DMS 273 treated with DMSO at 0.1 percent for 48 hours (cell line): ENCODE measurements around the gene WASHC1.
"Not testable (repeated sequence)": the region's sequence is repeated elsewhere in the genome, so short reads cannot be mapped to it uniquely, and the experiment has no call there.

Experiments
- DNase-seq: peaks from one replicate; lab custom pipeline; 2025; lab: John Stamatoyannopoulos, UW

Gene WASHC1

GRCh38 chr9:29356-29755 lies at the start of gene WASHC1:
Gene WASHC1, minus strand, starts transcription at chr9:29456. Its CDS starts 4,457 bp downstream, at chr9:24999.
- not testable (repeated sequence) for DNase-seq

- not testable (repeated sequence) for DNase-seq
Observed at GRCh38 chr9:78333-78732, 49.1 kb upstream of the WASHC1 start.

GRCh38 chr9:76389-76788 lies 47.1 kb upstream of the WASHC1 start:
- not testable (repeated sequence) for DNase-seq

DNA sequence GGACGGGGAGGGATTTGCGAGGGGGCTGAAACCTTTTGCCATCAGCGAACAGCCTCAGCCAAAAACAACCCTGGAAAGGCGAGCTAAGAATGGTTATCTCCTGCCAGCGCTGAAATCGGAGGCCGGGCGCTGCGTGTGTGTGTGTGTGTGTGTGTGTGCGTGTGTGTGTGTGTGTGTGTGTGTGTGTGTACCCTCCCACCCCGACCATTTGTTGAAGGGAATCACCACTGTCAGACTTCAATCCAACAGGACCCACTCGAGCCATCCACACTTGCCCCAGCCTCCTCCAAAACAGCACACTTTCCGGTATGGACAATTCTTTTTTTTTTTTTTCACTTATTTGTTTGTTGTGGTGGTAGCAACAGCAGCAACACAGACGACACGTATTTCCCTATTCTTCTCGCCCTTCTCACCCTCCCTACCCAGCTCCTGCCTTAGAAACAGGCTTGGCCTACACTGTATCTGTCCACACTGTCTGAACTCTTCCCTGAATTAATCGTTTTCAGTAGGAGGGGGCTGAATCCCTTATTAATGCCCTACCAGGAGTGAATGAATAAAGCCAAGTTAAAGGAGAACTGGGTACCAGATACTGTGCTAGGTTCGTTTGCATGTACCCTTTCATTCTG lies 44.8 kb upstream of the WASHC1 start:
- DNase-seq = not testable (repeated sequence)

DNA sequence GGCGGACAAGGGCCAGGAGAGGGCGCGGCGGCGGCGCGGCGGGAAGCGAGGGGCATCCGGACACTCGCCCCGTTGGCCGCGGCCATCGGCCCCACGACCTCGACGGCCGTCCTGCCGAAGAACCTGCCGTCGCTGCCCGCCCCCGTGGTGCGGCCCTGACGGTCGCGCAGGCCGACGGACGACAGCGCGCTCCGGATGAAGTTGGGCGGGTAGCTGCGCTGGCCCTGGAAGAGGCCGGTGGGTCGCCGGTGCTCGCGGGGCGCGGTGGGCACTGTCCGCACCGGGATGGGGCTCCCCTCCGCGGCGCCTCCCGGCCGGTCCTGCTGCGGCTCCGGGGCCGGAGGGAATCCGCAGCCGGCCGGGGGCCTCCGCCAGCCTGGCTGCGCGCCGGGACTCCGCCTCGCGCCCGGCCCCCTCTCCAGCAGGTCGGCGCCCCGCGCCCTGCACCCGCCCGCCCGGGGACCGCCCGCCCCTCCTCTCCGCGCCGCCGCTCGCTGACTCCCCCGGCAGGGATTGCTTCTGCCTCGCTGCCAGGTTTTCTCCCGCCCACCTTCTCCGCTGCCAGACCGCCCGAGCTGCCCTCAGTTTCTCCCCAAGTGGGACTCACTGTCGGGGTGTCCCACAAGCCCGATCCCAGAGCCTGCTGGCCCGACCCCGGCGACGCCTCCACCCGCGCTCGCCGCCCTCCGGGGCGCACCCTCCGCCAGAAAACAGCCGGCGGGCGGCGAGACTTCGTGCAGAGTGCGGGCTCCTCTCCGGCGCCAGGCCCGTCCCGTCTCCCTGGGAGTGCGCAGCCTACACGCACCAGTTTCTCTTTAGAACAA lies 44.0 kb upstream of the WASHC1 start:
- DNase-seq = not testable (repeated sequence)

DNA sequence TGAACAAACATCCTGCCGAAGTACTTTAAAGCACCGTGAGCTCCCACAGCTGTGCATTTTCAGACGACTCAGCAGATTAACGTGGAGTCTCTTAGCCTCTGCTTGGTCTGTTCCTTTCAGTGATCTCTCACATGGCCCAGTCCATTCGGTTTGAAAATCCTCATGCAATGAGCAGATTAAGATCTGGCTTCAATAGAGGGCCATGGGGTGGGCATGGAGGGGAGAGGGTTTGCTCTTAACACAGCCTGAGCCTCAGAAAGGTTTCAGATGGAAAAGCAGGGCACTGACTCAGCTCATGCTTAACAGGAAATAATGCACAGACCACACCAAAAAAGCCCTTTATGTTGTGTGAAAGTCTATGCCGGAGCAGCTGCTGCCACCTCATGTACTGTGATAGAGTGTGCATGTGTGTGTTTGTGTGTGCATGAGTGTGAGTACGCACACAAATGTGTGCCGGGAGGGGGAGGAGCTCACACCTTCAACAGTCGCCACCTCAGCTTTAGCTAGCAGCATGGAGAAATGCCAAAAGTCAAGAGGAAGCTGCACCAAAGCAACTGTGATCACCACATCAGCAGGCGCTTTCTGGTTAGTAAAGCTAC lies 33.9 kb upstream of the WASHC1 start:
- DNase-seq = not testable (repeated sequence)

DNA sequence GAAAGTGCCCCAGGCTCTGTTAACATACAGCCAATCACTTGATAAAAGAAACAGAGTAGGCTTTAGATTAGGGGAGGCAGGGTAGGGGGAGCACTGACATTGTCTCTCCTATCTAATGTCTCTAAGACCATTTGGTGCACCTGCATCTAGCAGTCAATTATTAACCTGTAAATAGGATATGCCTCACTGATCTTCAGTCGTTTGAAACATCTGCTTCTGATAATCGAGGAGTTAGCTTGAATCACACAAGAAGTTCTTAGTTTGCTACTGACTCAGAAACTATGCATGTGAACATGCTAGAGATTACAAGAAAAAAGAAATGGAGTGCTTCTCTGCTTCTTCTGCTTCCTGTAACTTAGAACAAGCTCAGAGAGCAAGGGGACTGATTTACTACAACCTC lies 23.4 kb upstream of the WASHC1 start:
- not testable (repeated sequence) for DNase-seq

GRCh38 chr9:48190-48842 lies 19.1 kb upstream of the WASHC1 start:
- DNase-seq = not testable (repeated sequence)

DNA sequence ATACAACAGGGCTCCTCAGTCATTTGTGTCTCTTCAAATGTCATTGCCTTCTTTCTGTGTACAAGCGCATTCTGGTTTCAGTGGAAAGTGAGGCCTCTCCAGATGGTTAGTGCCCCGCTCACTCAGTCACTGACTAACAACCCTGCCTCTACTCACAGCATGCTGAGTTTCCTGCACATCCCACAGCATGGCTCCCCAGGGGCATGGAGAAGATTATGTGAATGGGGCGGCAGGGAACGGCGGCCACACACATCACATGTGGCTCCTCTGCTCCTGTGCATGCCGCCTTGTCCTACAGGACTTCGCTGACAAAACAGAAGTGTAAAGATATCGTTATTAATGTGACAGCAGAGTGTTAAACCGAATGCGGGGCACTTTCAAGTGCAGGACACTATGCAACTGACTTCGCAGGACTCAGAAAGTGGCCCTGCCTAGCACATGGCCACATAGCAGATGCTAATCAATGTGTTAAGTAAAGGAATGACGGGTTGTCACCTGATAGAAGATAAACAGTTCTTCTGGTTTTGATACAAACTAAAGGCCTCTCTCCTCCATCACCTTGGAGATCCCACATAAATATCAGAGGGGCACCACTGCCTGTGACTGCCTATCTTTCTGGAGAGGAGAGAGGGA lies 17.5 kb upstream of the WASHC1 start:
- not testable (repeated sequence) for DNase-seq

GRCh38 chr9:46164-46563 lies 16.9 kb upstream of the WASHC1 start:
- DNase-seq = not testable (repeated sequence)

GRCh38 chr9:45180-45878 lies 16.1 kb upstream of the WASHC1 start:
- DNase-seq = not testable (repeated sequence)

- DNase-seq = not testable (repeated sequence)
Observed at GRCh38 chr9:44416-44815, 15.2 kb upstream of the WASHC1 start.

GRCh38 chr9:43636-44035 lies 14.4 kb upstream of the WASHC1 start:
- not testable (repeated sequence) for DNase-seq

GRCh38 chr9:43116-43515 lies 13.9 kb upstream of the WASHC1 start:
- DNase-seq = not testable (repeated sequence)

DNA sequence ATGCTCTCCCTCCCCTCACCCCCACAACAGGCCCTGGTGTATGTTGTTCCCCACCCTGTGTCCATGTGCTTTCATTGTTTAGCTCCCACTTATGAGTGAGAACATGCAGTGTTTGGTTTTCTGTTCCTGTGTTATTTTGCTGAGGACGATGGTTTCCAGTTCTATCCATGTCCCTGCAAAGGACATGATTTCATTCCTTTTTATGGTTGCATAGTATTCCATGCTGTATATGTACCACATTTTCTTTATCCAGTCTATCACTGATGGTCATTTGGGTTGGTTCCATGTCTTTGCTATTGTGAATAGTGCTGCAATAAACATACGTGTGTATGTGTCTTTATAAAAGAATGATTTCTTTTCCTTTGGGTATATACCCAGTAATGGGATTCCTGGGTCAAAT lies 12.6 kb upstream of the WASHC1 start:
- not testable (repeated sequence) for DNase-seq

DNA sequence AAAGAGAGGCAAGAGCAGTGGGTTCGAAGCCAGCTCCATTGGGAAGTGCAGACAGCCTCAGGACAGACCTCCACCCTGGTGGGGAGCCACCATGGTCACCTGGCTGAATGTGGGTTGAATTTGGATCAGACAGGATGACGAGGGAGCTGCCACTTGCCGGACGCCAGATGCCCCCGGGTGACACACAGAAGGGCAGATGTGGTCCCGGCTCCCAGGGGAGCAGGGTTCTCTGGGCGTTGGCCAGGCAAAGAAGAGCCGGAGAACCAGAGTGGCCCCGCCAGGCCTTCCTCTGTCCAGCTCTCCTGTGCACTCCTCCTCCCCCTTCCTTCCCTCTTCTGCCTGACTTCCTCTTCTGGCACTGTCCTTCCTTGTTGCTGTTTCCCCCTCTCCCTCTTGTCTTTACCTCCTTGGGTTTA lies 12.0 kb upstream of the WASHC1 start:
- not testable (repeated sequence) for DNase-seq

DNA sequence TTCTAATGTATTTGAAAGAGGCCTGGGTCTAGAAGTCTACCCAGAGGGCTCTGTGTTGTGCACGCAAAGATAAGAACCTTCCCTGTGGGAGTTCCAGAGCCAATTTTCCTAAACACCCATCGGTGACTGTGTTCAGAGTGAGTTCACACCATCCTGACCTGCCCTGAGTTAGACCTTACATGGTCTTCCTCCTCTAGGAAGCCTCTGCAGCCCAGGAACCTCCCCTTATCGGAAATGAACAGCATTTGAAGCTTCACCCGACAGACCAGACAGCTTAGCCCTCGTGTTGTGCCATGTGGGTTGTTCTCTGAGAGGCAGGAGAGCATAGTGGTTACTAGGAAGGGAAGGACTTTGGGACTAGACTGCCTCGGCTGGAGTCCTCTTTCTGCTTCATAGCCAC lies 3.1 kb upstream of the WASHC1 start:
- not testable (repeated sequence) for DNase-seq

- not testable (repeated sequence) for DNase-seq
Observed at GRCh38 chr9:28775-29174, 481 bp downstream of the WASHC1 start.

DNA sequence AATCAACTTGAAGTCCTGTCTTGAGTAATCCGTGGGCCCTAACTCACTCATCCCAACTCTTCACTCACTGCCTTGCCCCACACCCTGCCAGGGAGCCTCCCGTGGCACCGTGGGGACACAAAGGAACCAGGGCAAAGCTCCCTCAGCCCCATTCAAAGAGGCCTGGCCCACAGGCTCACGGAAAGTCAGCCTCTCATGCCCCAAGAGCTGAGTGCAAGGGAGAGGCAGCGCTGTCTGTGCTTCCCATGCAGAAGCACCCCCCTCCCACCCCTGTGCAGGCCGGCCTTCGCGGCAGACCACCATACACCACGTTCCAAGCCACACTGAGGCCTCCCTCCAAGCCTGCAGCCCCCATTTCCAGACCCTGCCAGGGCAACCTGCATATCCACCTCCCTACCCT lies 7.6 kb downstream of the WASHC1 start:
- not testable (repeated sequence) for DNase-seq

DNA sequence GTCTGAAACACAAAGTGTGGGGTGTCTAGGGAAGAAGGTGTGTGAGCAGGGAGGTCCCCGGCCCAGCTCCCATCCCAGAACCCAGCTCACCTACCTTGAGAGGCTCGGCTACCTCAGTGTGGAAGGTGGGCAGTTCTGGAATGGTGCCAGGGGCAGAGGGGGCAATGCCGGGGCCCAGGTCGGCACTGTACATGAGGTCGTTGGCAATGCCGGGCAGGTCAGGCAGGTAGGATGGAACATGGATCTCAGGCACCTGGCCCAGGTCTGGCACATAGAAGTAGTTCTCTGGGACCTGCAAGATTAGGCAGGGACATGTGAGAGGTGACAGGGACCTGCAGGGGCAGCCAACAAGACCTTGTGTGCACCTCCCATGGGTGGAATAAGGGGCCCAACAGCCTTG lies 12.4 kb downstream of the WASHC1 start:
- DNase-seq = not testable (repeated sequence)

DNA sequence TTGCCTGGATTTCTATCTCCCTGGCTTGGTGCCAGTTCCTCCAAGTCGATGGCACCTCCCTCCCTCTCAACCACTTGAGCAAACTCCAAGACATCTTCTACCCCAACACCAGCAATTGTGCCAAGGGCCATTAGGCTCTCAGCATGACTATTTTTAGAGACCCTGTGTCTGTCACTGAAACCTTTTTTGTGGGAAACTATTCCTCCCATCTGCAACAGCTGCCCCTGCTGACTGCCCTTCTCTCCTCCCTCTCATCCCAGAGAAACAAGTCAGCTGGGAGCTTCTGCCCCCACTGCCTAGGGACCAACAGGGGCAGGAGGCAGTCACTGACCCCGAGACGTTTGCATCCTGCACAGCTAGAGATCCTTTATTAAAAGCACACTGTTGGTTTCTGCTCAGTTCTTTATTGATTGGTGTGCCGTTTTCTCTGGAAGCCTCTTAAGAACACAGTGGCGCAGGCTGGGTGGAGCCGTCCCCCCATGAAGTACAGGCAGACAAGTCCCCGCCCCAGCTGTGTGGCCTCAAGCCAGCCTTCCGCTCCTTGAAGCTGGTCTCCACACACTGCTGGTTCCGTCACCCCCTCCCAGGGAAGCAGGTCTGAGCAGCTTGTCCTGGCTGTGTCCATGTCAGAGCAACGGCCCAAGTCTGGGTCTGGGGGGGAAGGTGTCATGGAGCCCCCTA lies 15.0 kb downstream of the WASHC1 start:
- not testable (repeated sequence) for DNase-seq
